NCI-H748 treated with DMSO at 0.1 percent for 48 hours (cell line): ENCODE data around the gene PROX1.

Experiments used
- DNase-seq: peaks from one replicate; lab custom pipeline; 2025; lab: John Stamatoyannopoulos, UW

The PROX1 gene

GRCh38 chr1:213979751-213980586 lies 7.8 kb upstream of the PROX1 start:
- DNase-seq, result no peak

DNA sequence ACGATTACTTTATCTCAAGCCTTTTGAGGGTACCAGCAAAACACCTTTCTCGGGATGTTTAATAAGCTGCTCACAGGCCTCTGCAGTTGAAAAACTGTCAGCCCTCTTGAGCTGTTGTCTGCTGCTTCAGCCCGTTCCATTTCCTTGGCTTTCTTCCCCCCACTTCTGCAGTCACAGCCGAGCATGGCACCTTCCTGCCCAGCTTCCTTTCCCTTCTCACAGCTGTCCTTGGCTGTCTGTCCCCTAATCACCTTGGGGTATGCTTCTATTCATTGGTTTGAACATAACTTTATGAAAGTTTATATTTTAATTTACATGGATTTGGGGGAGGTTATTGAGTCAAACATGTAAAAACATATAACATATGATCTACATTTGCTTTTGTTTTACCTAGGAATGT lies 6.9 kb upstream of the PROX1 start:
- DNase-seq, result no peak

DNA sequence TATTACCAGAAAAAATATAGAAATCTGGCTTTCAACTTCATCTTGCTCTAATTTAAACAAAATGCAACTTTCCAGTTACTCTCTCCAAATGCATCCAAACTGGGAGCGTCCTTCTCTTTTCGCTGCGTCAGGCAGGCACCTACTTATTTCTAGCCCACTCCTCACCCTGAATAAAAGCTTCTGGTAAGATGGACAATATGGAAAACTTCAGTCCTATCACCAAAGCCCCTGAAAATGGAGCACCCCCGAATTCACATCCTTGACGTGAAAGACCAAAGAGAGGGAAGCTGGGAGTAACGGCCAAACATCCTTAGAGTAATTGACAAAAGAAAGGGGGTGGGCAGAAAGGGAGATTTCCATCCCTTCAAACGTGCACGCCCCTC lies 5.5 kb upstream of the PROX1 start:
- DNase-seq, result no peak

- DNase-seq, result no peak
Observed at GRCh38 chr1:213982672-213983492, 4.9 kb upstream of the PROX1 start.

DNA sequence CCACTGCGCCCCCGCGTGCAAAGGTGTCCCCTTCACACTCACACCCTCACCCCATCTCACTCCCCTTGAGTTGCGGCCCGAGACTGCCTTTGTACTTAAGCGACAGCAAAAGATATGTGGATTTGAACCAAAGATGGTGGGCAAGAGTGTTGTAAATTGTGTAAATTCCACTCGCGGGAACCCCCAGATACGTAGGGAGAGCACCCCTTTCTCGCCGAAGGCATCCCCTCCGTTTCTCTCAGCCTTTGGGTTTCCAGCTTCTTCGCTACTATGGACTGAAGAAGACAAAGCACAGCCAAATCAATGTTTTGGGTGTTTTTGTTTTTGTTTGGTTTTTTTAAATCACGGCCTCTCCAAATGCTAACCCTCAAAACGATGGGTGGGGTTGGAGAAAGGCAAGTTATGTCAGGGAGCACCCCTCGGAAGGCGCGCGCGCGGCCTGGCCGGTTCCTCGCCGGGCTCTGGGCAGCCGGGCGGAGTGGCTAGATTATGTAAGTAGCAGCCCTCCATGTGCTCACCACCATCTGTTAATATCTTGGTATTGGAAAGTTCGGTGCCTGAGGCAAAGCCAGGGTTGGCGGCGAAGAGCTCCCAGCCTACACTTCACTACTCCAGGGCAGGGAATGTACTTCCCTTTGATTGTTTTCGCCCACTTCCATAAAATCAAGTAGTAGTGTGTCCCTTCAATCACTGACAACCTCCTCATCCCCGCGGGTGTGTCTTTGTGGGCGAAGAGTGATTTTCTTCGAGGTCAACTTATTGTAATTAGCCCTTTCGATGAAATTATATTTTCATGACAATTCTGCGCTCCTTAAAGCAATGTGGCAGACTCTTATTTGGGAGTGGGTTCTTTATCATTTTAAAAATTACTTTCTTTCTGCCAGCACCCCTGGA lies 4.0 kb upstream of the PROX1 start:
- DNase-seq, result no peak

DNA sequence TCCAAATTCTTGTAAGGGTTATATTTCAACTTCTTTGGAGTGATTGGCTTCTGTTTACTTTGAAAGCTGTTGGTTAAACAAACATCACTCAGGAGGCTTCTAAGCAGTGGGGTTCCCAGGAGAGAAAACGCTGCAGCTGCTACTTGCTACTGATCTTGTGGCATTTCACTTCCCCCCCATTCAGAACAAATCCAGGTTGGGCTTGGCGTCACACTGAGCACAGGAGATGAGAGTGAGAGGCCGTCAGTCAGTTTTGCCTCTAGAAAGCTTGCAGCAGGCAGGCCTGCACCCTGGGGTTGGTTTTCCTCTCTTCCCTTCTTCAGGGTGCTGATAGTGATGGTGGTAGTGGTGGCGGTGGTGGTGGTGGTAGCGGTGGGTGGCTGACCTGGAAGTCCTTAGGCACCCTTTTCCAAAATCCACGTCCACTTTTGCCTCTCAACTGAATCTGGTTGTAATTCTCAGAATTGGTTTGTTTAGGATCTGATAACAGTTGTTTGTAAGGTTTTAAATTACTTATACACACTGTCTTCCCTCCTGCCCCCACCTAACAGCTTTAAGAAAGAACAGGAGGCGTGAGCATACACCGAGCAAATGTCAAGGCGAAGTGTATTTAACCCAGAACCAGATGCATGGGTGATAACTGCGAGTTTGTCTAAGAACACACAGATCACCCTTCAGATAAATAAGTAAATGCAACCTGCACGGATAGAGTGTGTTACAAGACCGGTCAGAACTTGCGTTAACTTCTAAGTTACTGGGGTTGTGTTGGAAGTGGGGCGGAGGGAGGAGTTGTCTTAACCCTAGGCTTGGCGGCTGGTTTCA lies 3.2 kb upstream of the PROX1 start:
- DNase-seq, result peak; percentile 19

DNA sequence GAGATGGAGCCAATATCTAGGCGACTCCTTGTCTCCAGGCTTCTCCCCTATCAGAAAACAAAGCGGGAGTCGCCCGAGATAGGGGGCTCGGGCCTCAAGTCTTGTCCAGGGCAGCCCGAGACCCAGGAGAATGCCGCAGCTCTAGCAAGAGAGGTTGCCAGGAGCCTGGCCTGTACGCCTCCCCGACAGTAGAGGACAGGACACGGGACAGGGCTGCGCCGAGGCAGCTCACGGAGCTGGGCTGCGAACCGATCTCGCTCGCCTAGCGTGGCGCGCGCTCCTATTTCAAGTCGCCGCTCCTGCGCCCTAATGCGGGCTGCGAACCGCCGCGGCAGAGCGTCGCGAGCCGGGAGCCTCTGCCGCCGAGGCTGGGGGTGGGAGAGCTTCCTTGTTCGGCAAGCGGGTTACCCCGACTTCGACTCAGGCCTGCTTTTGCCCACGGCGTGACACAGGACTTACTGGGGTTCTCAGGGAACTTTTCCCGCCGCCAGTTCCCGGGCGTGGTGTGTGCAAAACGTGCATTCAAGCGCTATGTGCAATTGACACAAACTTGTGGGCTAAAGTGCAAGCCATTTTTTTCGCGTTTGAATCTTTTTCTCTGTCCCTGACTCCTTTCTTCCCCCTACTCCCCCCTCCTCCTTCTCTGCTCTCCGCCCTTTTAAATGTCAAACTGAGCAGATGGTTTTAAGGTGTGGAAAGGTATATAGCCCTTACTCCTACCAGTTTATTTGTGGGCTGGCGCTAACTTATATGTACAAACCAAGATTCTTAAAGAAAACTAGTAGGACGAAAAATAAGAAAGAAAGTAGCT lies 2.4 kb upstream of the PROX1 start:
- DNase-seq, result no peak

DNA sequence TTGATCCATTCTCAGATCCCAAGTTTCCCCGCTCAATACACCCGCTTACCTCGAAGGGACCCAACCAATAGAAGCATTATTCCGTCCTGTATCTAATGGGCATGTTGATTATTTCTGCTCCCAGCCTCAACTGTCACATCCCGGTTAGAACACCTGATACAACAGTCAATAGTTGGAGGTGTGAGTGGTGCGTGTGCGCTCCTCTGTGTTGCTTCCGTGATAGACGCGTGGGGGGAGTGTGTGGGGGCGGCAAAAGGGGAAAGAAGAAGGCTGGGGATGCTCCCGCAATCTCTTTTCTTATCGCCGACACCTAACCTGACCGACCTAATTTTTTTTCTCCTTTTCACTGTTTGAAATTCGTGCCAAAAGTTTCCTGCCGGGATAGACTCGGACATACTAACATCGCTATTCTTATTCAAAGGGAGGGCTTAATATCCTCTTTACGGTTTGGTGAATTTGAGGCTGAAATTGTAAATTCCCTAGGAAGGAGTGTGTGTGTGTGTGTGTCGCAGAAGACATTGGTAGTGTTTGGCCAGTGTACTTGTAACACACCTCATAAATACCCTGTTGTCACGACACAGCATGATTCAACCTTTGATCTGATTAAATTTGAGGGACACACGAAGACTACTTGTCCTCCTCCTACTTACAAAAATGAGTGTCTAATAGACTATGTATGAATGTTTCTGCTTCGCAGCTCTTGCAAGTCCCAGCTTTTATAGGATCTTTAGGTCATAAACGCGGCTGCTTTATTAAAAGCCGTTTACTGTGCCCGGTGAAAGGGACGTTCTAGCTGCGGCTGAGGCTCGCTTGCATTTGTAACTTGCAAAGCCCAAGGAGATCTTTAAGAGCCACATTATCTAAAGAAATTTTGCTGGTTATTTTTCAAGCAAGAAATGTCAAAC lies 1.5 kb upstream of the PROX1 start:
- no peak for DNase-seq

DNA sequence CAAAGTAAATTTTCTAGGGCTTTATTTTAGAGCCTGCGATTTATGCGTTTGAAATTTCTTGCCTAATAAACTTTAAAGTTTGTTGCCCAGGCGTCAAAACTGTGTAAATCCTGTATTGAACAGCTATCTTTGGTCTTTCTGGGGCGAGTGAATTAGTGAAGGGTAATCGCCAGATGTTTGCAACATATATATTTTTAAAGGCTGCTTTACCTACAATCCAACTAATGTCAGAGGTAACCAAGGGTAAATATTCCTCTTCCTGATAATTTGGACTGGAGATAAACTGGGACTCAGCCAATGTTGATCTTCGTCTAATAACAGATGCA lies 885 bp upstream of the PROX1 start:
- no peak for DNase-seq

GRCh38 chr1:213987422-213987926 lies 299 bp upstream of the PROX1 start:
- DNase-seq, result peak; percentile 60

DNA sequence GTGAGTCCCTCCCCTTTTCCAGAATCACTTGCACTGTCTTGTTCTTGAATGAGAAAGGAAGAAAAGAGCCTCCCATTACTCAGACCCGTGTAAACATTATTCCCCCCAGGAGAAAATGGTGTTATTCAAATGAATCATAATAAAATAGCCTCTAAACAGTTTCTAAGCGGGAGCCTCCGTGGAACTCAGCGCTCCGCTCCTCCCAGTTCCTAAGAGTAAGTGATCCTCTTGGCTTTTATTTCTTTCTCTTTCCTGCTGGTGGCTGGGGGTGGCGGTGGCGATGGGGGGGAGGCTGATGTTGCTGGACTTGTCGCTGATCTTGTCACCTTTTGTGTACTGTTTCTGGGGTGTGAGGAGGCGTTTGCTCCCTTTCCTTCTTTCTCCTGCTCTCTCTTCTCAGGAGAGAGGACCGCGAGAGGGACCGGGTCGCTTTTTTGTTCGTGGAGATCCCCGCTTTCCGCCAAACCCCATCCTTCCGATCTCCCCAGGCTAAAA lies 781 bp downstream of the PROX1 start:
- DNase-seq, result no peak

- DNase-seq, result no peak
Observed at GRCh38 chr1:213989002-213989855, 1.5 kb downstream of the PROX1 start.

DNA sequence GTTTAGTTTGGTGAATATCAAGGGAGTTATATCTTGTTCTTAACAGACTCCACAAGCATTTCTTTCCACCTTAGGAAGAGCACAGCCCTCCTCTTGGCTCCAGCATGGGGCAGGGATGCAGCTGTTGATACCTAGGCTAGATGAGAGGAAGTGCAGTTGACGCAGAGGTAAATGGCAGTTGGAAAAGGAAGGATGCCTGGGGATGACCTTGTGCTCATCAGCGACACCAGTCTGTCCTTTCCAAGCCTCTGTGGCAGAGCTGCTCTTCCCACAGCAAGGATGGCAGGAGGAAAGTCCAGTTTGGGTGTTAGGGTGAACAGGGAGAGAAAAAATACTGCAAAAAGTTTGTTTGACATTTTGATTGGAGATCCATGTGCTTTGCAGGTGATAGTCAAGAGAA lies 6.2 kb downstream of the PROX1 start:
- DNase-seq, result no peak

GRCh38 chr1:213994888-213995287 lies 7.1 kb downstream of the PROX1 start:
- DNase-seq, result no peak

DNA sequence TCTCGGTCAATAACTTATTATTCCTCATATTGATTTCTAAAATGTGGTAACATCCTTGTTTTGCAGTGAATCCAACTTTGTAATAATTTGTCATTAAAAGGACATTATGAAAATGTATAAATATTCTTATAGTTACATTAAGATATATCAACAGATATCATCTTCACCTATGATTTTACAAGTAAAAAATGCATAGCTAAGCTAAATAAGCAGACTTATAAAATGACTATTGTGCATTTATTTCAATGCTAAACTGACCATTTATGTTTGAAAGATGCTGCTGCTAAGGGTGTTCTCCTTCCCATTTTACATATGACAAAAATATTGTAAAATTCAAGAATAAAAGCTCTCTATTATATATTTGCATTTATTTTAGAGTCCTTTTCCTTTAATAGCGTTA lies 7.8 kb downstream of the PROX1 start:
- no peak for DNase-seq

GRCh38 chr1:213996320-213997037 lies 8.7 kb downstream of the PROX1 start:
- DNase-seq, result no peak

GRCh38 chr1:213997038-213997771 lies 9.4 kb downstream of the PROX1 start:
- no peak for DNase-seq
